HFF-Myc (cell line): ENCODE results near the gene GSDME.

Source experiments
- DNase-seq: peaks from one replicate; pipeline ENCODE4 v3.0.0-alpha.2; 2011; ENCODE audit warnings: low read depth; ENCODE audit errors: extremely low read depth
- H3K4me3 ChIP-seq: replicated peaks from 2 replicates; pipeline ENCODE4 v1.5.1; 2011; ENCODE audit warnings: low read depth, mild to moderate bottlenecking, control low read depth, low read length
- CTCF ChIP-seq: IDR thresholded peaks from 2 replicates; pipeline ENCODE4 v1.5.1; 2012; ENCODE audit warnings: mild to moderate bottlenecking, low read depth, low read length, control low read depth; ENCODE audit errors: missing control alignments

GSDME gene

GRCh38 chr7:24713039-24713793 lies 44.0 kb downstream of the GSDME start:
- TF ChIP-seq CTCF: no peak
- no peak for DNase-seq
- no peak overlapping the region for H3K4me3 ChIP-seq

- no peak for DNase-seq
- no peak overlapping the region for H3K4me3 ChIP-seq
- no peak for TF ChIP-seq CTCF
Observed at GRCh38 chr7:24709585-24710360, 47.5 kb downstream of the GSDME start.

- TF ChIP-seq CTCF: no peak
Observed at GRCh38 chr7:24709051-24709450, 48.2 kb downstream of the GSDME start.

GRCh38 chr7:24707988-24708615 lies 49.2 kb downstream of the GSDME start:
- DNase-seq: no peak
- TF ChIP-seq CTCF: no peak
- H3K4me3 ChIP-seq: no peak overlapping the region

More at GRCh38 chr7:24709051-24709450, 48.2 kb downstream of the GSDME start:
- H3K4me3 ChIP-seq: no peak overlapping the region
- no peak for DNase-seq

GRCh38 chr7:24706211-24707170 lies 50.8 kb downstream of the GSDME start:
- DNase-seq: no peak
- TF ChIP-seq CTCF: no peak
- no peak overlapping the region for H3K4me3 ChIP-seq

- no peak for TF ChIP-seq CTCF
- H3K4me3 ChIP-seq: no peak overlapping the region
- DNase-seq: no peak
Observed at GRCh38 chr7:24705461-24705954, 51.8 kb downstream of the GSDME start.
